Measurements from ENCODE around the gene LRRC42.
"Not testable (repeated sequence)": the region's sequence is repeated elsewhere in the genome, so short reads cannot be mapped to it uniquely, and the experiment has no call there.

LRRC42 gene

DNA sequence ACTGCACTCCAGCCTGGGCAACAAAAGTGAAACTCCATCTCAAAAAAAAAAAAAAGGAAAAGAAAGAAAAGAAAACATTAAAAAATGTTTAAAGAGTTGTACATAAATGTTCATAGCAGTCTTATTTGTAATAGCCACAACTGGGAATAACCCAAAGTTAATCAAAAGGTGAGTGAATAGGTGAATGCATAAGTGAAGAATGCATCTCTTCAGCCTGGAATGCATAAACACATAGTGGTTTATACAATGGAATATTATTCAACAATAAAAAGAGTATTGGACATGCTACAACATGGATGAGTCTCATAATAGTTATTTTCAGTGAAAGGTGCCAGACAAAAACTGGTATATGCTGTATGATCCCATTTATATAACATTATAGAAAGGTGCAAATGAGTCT, 53.8 kb downstream of the LRRC42 start:
- no peak for DNase-seq (ENCODE audit: low read depth)
- no peak overlapping the region for H3K4me3 ChIP-seq (ENCODE audit: low read depth, low read length)

DNA sequence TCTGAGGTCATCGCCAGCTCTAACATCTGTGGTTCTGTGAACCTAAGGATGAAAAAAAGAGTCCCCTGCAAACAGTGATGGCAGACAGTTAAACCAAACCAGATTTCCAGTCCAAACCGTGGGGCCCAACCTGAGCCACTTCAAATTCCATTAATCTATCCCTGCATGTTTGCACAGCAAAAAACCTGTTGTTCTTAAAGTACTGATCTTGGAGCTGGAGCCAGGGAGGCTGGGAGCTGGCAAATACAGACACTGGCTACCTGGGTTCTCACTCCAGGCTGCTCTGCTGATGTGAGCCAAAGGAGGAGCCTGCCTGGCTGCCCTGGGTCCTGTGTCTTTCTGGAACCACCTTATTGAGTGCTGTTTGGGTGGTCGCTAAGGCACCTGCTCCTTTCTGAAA, 55.4 kb downstream of the LRRC42 start:
- H3K4me3 ChIP-seq (ENCODE audit: low read depth, low read length), result no peak overlapping the region
- DNase-seq (ENCODE audit: low read depth), result no peak

DNA sequence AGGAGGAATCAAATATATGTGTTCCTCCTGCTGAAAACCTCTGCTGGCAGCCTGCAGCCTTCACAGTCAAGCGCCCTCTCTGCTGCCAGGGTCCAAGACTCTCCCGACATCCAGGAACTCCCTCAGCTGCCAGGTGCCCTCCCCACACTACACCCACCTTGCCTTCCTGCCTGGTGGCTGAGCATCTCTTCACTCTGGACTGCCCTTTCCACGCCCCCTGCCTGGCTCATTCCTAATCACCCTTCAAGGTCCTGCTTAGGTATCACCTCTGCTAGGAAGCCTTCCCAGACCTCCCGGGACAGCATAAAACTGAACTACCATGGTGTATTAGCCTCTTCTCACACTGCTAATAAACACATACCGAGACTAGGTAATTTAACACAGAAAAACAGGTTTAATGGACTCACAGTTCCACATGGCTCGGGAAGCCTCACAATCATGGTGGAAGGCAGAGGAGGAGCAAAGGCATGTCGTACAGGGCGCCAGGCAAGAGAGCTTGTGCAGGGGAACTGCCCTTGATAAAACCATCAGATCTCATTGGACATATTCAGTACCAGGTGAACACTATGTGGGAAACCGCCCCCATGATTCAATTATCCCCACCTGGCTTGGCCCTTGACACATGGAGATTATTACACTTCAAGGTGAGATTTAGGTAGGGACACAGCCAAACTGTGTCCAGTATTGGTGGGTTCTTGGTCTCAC, 56.5 kb downstream of the LRRC42 start:
- DNase-seq (ENCODE audit: low read depth), result no peak
- H3K4me3 ChIP-seq (ENCODE audit: low read depth, low read length), result no peak overlapping the region

DNA sequence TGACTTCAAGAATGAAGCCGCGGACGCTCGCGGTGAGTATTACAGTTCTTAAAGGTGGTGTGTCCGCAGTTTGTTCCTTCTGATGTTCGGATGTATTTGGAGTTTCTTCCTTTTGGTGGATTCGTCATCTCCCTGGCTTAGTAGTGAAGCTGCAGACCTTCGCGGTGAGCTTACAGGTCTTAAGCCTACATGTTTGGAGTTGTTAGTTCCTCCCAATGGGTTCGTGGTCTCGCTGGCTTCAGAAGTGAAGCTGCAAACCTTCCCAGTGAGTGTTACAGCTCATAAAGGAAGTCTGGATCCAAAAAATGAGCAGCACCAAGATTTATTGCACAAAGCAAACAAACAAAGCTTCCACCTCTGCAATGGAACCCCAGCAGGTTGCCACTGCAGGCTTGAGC, 57.1 kb downstream of the LRRC42 start:
- no peak overlapping the region for H3K4me3 ChIP-seq (ENCODE audit: low read depth, low read length)
- no peak for DNase-seq (ENCODE audit: low read depth)

DNA sequence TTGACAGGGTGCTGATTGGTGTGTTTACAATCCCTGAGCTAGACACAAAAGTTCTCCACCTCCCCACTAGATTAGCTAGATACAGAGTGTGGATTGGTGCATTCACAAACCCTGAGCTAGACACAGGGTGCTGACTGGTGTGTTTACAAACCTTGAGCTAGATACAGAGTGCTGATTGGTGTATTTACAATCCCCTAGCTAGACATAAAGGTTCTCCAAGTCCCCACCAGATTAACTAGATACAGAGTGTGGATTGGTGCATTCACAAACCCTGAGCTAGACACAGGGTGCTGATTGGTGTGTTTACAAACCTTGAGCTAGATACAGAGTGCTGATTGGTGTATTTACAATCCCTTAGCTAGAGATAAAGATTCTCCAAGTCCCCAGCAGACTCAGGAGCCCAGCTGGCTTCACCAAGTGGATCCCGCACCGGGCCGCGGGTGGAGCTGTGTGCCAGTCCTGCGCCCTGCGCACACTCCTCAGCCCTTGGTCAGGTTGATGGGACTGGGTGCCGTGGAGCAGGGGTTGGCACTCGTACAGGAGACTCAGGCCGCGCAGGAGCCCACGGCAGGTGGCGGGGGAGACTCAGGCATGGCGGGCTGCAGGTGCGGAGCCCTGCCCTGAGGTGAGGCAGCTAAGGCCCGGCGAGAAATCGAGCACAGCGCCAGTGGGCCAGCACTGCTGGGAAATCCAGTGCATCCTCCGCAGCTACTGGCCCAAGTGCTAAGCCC, 57.8 kb downstream of the LRRC42 start:
- not testable (repeated sequence) for H3K4me3 ChIP-seq (ENCODE audit: low read depth, low read length); DNase-seq (ENCODE audit: low read depth)

DNA sequence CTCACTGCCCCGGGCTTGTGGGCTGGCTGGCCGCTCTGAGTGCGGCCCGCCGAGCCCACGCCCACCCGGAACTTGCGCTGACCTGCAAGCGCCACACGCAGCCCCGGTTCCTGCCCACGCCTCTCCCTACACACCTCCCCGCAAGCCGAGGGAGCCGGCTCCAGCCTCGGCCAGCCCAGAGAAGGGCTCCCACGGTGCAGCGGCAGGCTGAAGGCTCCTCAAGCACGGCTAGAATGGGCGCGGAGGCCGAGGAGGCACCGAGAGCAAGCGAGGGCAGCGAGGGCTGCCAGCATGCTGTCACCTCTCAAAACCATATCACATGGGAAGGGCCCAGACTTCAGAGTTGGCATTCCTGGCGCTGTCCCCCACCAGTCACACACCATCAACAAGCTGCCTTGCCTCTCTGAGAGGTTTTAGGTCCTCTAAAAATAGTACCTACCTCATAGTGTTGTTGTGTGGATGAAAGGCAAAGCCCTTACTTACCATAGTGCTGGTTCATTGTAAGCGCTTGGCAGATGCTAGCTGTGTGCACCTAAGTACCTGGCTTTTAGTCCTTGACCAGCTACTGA, 58.4 kb downstream of the LRRC42 start:
- H3K4me3 ChIP-seq (ENCODE audit: low read depth, low read length), result no peak overlapping the region
- no peak for DNase-seq (ENCODE audit: low read depth)

DNA sequence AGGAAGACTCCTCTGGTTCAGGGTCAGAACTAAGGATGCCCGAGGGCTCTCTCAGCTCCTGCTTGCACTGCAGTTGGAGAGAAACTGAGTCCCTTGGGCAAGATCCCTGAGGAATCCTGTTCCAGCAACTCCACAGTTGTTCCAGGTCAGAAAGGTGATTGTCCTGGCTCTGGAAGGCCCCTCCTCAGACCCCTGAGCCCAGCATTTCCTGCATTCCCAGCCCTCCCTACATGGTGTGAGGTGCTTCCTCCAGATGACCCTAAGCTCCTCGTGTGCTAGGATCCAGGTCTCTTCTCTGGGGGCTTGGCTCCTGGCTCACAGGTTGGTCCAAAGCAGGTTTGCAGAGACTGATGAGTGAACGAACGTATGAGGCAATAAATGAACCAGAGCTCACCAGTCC, 60.4 kb downstream of the LRRC42 start:
- no peak for DNase-seq (ENCODE audit: low read depth)
- no peak overlapping the region for H3K4me3 ChIP-seq (ENCODE audit: low read depth, low read length)

DNA sequence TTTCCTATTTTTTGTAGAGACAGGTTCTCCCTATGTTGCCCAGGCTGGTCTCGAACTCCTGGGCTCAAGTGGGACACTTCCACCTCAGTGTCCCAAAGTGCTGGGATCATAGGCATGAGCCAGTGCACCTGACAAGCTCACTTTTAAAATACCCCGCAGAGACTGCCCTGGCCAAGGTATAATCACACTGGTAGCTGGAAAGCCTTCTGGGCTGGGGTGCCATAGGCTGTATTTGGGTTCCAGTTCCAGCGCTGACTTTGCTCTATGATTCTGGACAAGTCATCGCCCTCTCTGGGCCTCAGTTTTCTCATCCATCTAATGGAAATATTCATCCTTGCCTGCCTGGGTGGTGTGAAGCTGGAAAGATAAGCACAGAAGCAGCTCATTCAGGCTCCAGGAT, 61.5 kb downstream of the LRRC42 start:
- no peak for DNase-seq (ENCODE audit: low read depth)
- no peak overlapping the region for H3K4me3 ChIP-seq (ENCODE audit: low read depth, low read length)

- DNase-seq (ENCODE audit: low read depth), result no peak
These were observed 62.7 kb downstream of the LRRC42 start for GRCh38 chr1:54008876-54009275.

GRCh38 chr1:54009406-54009805, 63.3 kb downstream of the LRRC42 start:
- no peak overlapping the region for H3K4me3 ChIP-seq (ENCODE audit: low read depth, low read length)
- no peak for DNase-seq (ENCODE audit: low read depth)

More at GRCh38 chr1:54008876-54009275, 62.7 kb downstream of the LRRC42 start:
- no peak overlapping the region for H3K4me3 ChIP-seq (ENCODE audit: low read depth, low read length)

DNA sequence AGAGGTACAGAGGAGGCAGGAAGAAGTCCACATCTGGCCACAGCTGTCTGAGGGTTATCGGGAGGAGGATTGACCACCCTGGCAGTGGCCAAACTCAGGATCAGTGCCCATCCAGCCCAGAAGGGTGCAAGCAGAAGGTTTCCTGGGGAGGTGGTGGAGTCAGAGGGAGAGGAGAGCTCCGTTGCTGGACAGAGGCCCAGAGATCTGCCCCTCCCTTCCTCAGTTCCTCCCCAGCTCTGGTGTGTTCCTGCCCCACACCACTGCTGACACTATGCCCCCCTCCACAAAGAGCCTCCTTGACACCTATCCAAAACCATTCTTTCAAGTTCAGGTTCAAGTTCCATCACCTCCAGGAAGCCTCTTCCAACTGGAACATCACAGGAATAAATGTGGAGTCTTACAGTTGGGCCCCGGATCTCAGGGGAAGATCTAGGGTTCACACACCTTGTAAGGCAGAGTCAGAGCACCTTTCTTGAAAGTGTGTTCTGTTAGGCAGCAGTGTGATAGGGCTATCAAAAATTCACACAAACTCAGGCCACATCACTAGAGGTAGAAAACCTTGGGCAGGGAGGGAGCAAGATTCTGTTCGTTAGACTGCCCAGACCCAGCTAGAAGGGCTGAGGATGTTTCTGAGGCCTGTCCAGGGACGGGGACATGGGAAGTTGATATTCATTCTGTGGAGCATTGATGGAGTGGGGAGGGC, 64.4 kb downstream of the LRRC42 start:
- DNase-seq (ENCODE audit: low read depth), result no peak
- no peak overlapping the region for H3K4me3 ChIP-seq (ENCODE audit: low read depth, low read length)

DNA sequence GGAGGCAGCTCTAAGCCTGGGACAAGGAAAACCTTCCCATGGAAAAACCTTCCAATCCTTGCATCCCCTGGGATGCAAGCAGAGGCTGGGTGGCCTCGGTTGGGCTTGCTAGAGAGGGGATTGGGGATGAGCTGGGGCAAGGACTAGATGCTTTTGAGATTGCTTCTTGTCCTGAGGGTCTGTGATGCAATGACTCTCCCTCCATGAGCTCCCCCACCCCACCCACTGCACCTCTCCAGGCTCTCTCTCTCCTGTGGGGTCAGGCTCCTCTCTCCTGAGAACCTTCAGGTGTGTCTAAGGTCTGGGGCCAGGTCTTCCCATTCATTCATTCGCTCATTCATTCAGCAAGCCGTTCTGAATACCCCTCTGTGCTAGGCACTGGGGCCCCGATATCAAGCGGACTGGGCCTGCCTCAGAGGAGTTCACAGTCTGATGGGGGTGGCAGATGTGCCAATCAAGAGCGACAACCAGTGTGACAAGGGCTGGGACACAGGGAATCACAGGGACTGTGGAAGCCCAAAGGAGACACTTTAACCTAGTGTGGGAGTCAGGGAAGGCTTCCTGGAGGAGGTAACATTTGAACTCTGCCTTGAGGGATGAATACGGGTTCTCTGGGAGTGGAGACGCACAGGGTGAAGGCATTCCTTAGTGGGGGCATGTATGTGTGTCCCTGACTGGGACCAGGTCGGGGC, 65.3 kb downstream of the LRRC42 start:
- DNase-seq (ENCODE audit: low read depth), result no peak
- no peak overlapping the region for H3K4me3 ChIP-seq (ENCODE audit: low read depth, low read length)

GRCh38 chr1:54012008-54012325, 65.8 kb downstream of the LRRC42 start:
- DNase-seq (ENCODE audit: low read depth), result no peak
- no peak overlapping the region for H3K4me3 ChIP-seq (ENCODE audit: low read depth, low read length)

GRCh38 chr1:54012863-54013262, 66.7 kb downstream of the LRRC42 start:
- no peak overlapping the region for H3K4me3 ChIP-seq (ENCODE audit: low read depth, low read length)
- DNase-seq (ENCODE audit: low read depth), result no peak

DNA sequence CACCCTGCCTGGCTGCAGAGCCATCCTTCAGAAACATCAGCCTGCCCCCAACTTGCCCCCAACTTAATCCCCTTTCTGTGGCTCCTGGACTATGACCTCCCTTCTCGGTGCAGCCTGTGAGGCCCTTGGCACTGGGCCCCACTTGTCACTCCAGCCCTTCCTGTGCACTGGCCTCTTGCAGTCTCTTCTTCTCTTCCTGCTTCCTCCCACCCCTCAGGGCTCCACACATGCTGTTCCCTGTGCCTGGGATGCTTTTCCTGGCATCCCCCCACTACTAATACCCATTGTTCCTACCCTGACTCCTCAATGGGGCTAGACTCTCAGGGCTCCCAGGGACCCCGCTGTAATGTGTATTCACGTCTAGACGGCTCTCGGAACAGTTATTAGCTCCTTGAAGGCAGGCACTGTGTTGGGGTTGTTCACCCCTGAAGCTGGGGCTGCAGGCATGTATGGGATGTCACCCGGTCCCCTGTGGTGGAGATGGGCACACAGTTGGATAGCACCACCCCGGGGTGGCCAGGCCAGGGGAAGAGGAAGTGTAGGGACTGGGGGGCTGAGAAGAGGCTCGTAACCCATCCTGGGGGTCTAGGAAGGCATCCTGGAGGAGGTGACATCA, 67.4 kb downstream of the LRRC42 start:
- H3K4me3 ChIP-seq (ENCODE audit: low read depth, low read length), result no peak overlapping the region
- no peak for DNase-seq (ENCODE audit: low read depth)

DNA sequence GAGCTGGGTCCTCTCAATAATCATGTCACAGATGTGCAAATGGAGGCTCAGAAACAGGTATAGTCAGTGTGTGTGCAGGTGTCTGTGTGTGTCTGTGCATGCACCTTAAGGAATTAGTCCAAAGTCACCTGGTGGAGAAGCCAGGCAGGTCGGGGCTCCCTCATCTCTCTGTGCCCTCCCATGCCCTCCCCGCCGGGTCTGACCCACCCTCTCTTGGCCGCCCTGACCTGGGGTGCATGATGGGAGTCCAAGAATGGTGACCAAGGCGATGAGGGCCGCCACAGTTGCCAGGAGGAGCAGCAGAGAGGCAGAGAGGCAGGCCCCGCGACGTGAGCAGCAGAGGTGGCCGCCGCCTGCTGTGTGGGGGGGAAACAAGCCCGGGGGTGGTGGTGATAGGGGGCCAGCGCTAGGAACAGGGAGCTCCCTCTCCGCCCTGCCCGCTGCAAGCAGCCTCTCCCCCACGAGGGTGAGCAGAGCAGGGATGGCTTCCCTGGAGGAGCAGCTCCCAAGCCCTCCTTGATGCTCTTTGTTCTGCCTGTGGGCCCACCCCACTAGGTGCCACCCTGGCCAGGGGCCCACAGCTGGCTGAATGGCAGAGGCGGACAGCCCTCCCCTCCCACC, 68.0 kb downstream of the LRRC42 start:
- DNase-seq (ENCODE audit: low read depth), result no peak

DNA sequence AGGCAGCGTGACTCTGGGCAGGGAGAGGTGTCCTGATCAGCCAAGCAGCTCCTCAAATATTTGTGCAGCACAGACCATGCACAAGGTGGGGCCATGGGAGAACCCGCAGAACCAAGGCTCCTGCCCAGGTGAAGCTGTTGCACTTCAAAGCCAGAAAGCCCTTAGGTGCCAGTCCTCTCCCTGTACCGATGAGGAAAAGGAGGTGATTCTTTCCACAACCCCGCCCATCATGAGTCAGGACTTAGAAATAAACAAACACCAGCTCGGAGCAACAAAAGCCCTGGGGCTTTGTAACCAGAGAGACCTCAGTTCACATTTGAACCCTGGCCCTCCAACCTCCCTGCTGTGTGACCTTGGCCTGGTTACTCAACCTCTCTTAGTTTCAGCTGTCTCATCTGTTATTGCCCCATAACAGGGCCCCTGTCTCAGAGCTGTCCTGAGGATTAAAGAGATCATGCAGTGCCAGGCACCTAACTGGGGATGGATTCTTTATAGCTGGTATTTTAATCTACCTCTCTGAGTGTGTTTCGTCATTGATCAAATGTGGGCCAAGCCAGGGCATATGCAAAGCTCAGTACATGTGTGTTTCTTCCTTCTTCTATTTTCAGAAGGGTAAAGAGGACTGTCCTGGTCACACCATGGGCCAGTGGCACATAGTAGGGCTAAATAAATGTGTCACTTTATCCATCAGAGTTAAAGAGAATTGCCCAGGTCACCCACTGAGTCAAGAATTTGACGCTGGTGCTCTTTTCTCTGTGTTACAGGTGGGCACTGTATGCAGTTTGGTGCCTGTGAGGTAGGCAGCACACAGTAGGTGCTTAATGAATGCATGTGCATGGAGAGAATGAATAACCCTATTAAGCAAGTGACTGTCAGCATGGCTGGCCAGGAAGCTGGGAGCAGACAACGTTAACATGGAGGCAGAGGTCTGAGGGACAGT, 70.5 kb downstream of the LRRC42 start:
- DNase-seq (ENCODE audit: low read depth), result no peak

More for the DNA sequence above, 68.0 kb downstream of the LRRC42 start:
- H3K4me3 ChIP-seq (ENCODE audit: low read depth, low read length), result no peak overlapping the region

More for the DNA sequence above, 70.5 kb downstream of the LRRC42 start:
- H3K4me3 ChIP-seq (ENCODE audit: low read depth, low read length), result no peak overlapping the region
